Coronary artery (tissue), 2 donors: Measurements from ENCODE around the gene SV2C.

ENCODE experiments used
- DNase-seq: peaks from one replicate; pipeline ENCODE4 v3.0.0-alpha.2; 2017; ENCODE audit warnings: low spot score
- H3K27ac ChIP-seq, 2 donors: fragments of 200-600 bp; sonication (generic); one replicate each; pipeline ENCODE4 v1.5.1; 2016 to 2019
- H3K4me3 ChIP-seq: fragments of 200-600 bp; sonication (generic); 2 replicates; pipeline ENCODE4 v1.5.1; 2016; ENCODE audit warnings: mild to moderate bottlenecking, moderate library complexity
- TF ChIP-seq, protein P1 (sequence below): fragments of 200-600 bp; sonication (generic); IDR thresholded peaks from one replicate; pipeline ENCODE4 v1.5.1; 2019; ENCODE audit warnings: antibody characterized with exemption

SV2C gene

DNA sequence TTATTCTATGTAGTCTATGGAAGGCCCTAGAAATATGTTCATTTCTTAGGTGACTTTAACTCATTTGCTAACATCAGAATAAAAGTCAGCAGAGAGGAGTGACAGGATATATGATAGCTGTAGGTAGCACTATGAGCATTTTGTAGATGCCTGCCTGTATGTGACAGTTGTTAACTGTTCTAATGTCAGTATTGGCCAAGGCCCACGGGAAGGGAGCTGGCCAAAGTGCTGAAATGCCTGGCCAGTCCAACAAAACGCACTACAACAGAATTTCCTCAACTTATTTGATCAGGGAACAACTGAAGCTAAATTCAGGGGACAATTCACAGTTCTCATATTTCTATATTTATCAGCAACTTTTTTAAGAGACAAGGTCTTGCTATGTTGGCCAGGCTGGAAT is 20.8 kb downstream of the SV2C start:
- H3K4me3 ChIP-seq, result no peak overlapping the region
- no peak for DNase-seq
- TF ChIP-seq, protein P1, sequence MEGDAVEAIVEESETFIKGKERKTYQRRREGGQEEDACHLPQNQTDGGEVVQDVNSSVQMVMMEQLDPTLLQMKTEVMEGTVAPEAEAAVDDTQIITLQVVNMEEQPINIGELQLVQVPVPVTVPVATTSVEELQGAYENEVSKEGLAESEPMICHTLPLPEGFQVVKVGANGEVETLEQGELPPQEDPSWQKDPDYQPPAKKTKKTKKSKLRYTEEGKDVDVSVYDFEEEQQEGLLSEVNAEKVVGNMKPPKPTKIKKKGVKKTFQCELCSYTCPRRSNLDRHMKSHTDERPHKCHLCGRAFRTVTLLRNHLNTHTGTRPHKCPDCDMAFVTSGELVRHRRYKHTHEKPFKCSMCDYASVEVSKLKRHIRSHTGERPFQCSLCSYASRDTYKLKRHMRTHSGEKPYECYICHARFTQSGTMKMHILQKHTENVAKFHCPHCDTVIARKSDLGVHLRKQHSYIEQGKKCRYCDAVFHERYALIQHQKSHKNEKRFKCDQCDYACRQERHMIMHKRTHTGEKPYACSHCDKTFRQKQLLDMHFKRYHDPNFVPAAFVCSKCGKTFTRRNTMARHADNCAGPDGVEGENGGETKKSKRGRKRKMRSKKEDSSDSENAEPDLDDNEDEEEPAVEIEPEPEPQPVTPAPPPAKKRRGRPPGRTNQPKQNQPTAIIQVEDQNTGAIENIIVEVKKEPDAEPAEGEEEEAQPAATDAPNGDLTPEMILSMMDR, result no peak
- H3K27ac ChIP-seq, result no peak overlapping the region

DNA sequence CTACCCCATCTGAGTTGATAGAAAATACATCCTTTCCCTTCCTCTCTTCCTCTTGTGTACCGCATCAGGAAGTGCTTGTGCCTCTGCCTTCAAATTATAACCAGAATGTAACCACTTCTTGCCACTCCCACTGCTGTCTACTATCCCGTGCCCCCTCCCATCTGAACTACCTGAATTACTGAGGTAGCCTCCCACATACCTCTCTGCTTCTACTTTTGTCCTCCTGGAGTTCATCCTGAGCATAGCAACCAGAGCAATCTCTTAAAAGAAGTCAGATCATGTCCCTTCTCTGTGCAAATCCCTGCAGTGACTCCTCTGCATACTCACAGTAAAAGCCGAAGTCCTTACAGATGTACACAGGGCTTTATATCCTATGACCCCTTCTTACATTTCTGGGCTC is 23.0 kb downstream of the SV2C start:
- DNase-seq, result no peak
- Histone ChIP-seq H3K27ac (no peak overlapping the region), H3K4me3 (no peak overlapping the region)
- TF ChIP-seq, protein P1, result no peak

DNA sequence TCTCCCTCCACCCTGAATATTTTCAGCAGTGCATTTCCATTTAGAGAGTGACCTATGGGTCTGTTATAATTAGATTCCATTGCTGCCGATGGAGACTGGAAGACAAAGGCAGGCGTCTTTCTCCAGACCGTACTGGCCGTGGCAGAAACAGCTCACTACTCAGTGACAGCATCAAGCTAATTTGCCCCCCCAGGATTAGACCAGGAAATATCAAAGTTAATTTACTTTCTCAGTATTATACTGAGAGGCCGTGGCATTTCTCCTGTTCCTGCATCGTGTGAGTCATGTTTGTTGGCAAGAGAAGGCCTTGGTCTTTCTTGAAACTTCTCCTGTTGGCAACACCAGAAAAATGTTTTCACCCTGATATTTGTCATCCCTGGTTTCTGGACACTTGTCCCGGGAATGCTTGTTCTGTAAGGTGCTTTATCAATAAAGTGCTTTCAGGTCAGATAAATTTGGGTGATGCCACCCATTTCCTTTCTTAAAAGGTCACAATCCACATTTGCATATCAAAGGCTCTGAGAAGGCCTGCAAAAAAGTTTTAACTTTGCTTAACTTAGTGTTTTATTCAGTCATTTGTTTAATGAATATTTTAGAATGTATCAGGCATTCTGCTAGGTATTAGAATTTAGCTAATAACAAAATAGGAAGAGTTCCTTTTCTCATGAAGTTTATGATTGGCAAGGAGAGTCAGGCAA is 28.4 kb downstream of the SV2C start:
- DNase-seq, result no peak
- no peak overlapping the region for H3K27ac ChIP-seq
- H3K4me3 ChIP-seq, result no peak overlapping the region
- TF ChIP-seq, protein P1, result no peak

DNA sequence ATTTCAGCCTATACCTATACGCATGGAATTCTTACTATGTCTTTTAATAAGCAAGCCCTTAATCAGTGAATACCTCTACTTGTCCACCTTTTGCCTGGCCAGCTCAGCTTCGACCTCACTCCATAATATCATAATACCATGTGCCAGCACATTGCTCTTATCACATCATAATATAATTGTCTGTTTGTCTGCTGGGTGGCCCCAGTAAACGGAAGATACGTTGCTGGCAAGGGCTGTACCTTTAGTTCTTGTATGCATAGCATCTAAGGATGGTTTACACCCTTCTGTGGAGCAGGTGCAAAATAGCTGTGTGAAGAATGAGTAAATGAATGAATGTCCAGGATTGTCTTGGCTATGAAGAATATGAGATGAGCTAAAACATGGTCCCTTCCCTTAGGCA is 29.9 kb downstream of the SV2C start:
- DNase-seq, result no peak
- TF ChIP-seq, protein P1, result no peak
- no peak overlapping the region for H3K4me3 ChIP-seq
- H3K27ac ChIP-seq, result no peak overlapping the region

DNA sequence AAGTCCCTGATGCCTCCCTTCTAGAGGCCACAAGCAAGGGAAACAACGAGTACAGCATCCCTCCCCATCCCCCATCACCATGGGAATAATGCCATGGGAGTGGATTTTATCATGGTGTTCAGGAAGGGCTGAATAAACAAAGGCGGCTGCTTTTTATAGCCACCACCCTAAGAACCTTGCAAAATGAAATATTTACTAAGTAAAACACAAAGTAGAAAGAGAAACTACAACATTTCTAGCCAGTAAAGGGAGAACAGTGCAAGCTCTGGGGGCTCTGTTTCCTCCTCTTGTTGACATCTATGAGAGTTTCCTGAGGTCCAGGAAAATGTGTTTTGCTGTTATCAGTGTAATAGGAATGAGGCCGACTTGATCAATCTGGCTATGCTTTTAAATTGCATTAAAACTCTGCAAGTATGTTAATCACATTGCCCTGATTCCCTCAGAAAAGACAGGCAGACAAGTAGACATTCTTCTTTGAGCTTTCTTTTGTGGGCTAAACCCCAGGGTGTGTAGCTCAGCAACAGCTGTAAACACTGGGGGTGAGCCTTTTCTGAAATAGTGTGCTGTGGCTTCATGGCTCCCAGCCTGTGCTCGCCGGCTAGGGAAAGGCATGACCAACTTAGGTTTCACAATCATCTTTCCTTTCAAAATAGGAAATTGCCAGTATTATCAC is 31.1 kb downstream of the SV2C start:
- DNase-seq, result no peak
- Histone ChIP-seq H3K4me3 (peak overlapping the region; percentile 9), H3K27ac (no peak overlapping the region)
- TF ChIP-seq, protein P1, result no peak

DNA sequence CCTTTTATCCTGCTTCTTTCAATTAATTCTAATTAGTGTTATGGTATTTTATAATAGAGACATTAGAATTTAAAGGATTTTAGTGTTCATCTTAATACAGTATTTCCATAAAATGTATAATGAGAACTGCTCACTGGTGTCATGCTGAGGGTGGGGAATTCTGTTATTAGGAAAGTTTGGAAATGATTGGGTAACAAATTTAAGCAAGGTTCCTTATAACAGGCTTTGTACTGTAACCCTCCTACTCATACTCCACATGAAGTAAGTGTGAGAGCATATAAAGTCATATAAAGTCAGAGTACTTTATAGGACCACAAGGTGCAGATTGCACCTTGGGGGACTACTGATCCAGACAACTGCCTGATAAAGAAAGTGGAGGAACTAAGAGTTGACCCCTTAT is 42.2 kb downstream of the SV2C start:
- TF ChIP-seq, protein P1, result no peak
- Histone ChIP-seq H3K4me3 (no peak overlapping the region), H3K27ac (no peak overlapping the region)
- DNase-seq, result no peak

DNA sequence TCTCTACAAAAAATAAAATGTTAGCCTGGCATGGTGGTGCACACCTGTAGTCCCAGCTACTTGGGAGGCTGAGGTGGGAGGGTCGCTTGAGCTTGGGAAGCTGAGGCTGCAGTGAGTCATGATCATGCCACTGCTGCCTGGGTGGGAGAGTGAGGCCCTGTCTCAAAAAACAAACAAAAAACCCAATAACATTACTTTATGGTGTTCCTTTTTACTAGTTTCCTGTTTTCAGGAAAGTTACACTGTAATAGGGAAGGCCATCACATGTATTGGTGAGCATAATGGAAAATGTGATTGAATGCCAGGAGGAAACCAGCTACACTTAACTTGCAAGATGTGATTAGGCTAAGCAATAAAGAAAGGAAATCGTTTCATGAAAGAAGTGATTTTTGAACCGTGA is 42.7 kb downstream of the SV2C start:
- TF ChIP-seq, protein P1, result no peak
- H3K27ac ChIP-seq, result no peak overlapping the region
- no peak for DNase-seq
- no peak overlapping the region for H3K4me3 ChIP-seq
